ENCODE data around the gene KLF15. TPM values are rescaled to one million over a fixed set of nuclear protein-coding genes. Genes with fewer than 3 reads are reported as not detected.

The KLF15 gene
- total and polyA plus RNA-seq, 2 experiments from 2014 or later = 3.5 to 19.8 TPM

DNA sequence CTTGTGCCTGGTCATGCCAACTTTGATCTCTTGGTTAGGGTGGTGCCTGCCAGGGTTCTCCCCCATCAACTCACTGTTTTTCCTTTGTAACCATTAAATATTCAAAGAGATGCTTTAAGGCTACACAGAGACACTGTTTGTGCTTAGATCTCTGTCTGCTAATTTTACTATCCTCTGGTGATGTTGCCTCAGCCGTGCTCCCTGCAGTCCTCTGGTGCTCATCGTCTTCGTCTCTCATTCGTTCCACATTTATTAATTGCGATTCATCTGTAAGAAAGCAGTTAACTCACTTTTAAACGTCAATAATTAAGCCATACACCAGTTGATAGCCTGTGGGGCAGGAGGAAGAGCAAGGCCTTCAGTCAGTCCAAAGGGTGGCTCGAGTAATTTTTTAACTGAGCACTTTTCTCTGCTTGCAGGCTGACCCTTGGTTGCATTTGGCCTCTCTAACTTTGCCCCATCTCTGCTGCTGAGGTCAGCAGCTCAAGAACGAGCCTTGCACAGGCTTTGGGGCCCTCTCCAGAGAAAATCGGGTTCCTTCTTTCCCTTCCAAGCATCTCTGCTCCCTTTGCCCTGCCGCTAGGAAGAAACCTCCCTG is 62.9 kb downstream of the KLF15 start:
- Histone ChIP-seq H3K4me2 (no peak overlapping the region), H3K36me3 (ENCODE audit: insufficient read depth) (no peaks in the 10 kb centered on the region), H2AFZ (no peak overlapping the region), H4K20me1 (replicated peaks; ENCODE audit: insufficient read depth) (no peaks in the 10 kb centered on the region), H3F3A (replicated peaks; ENCODE audit: low read depth) (no peaks in the 10 kb centered on the region), H3K79me2 (replicated peaks; ENCODE audit: insufficient read depth) (no peaks in the 10 kb centered on the region), H3K4me1 (ENCODE audit: insufficient read depth) (peaks cover 7% of the 10 kb centered on the region; the same call in 1 of the 2 replicates), H3K27ac (ENCODE audit: low read depth) (no peak overlapping the region), H3K9me2 (ENCODE audit: insufficient read depth) (no peaks in the 10 kb centered on the region), H3K27me3 (ENCODE audit: insufficient read depth) (peaks cover 17% of the 10 kb centered on the region), H3K4me3 (no peak overlapping the region)
- Mint-ChIP-seq H3K9me3 (no peaks in the 10 kb centered on the region; the same call in 1 of the 3 replicates), H3K36me3 (ENCODE audit: low read depth) (no peaks in the 10 kb centered on the region), H3K27me3 (ENCODE audit: insufficient read depth, low read depth, poor library complexity) (peaks cover 3% of the 10 kb centered on the region), H3K4me1 (peaks cover 28% of the 10 kb centered on the region; the same call in 2 of the 3 replicates), H3K4me3 (no peak overlapping the region), H3K27ac (no peak overlapping the region)
- TF ChIP-seq, protein P1, sequence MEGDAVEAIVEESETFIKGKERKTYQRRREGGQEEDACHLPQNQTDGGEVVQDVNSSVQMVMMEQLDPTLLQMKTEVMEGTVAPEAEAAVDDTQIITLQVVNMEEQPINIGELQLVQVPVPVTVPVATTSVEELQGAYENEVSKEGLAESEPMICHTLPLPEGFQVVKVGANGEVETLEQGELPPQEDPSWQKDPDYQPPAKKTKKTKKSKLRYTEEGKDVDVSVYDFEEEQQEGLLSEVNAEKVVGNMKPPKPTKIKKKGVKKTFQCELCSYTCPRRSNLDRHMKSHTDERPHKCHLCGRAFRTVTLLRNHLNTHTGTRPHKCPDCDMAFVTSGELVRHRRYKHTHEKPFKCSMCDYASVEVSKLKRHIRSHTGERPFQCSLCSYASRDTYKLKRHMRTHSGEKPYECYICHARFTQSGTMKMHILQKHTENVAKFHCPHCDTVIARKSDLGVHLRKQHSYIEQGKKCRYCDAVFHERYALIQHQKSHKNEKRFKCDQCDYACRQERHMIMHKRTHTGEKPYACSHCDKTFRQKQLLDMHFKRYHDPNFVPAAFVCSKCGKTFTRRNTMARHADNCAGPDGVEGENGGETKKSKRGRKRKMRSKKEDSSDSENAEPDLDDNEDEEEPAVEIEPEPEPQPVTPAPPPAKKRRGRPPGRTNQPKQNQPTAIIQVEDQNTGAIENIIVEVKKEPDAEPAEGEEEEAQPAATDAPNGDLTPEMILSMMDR (conservative IDR thresholded peaks at IDR 0.05; ENCODE audit: low read depth in 2 of 2) = no peak
- TF ChIP-seq ZNF331 (CRISPR knock-in tag; IDR thresholded peaks at IDR 0.05; ENCODE audit: low read depth) (no peak), EZH2phosphoT487 (IDR thresholded peaks at IDR 0.05; ENCODE audit: unreplicated experiment) (no peak), EZH2 (IDR thresholded peaks at IDR 0.05; ENCODE audit: low read depth, unreplicated experiment) (no peak), ZNF114 (CRISPR knock-in tag; IDR thresholded peaks at IDR 0.05) (no peak), JUNB (IDR thresholded peaks at IDR 0.05; ENCODE audit: unreplicated experiment) (no peak), CREB1 (CRISPR knock-in tag; IDR thresholded peaks at IDR 0.05; ENCODE audit: low read depth) (no peak)
- TF ChIP-seq, protein P2, sequence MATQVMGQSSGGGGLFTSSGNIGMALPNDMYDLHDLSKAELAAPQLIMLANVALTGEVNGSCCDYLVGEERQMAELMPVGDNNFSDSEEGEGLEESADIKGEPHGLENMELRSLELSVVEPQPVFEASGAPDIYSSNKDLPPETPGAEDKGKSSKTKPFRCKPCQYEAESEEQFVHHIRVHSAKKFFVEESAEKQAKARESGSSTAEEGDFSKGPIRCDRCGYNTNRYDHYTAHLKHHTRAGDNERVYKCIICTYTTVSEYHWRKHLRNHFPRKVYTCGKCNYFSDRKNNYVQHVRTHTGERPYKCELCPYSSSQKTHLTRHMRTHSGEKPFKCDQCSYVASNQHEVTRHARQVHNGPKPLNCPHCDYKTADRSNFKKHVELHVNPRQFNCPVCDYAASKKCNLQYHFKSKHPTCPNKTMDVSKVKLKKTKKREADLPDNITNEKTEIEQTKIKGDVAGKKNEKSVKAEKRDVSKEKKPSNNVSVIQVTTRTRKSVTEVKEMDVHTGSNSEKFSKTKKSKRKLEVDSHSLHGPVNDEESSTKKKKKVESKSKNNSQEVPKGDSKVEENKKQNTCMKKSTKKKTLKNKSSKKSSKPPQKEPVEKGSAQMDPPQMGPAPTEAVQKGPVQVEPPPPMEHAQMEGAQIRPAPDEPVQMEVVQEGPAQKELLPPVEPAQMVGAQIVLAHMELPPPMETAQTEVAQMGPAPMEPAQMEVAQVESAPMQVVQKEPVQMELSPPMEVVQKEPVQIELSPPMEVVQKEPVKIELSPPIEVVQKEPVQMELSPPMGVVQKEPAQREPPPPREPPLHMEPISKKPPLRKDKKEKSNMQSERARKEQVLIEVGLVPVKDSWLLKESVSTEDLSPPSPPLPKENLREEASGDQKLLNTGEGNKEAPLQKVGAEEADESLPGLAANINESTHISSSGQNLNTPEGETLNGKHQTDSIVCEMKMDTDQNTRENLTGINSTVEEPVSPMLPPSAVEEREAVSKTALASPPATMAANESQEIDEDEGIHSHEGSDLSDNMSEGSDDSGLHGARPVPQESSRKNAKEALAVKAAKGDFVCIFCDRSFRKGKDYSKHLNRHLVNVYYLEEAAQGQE (IDR thresholded peaks at IDR 0.05; ENCODE audit: unreplicated experiment) = no peak
- TF ChIP-seq, protein P3, sequence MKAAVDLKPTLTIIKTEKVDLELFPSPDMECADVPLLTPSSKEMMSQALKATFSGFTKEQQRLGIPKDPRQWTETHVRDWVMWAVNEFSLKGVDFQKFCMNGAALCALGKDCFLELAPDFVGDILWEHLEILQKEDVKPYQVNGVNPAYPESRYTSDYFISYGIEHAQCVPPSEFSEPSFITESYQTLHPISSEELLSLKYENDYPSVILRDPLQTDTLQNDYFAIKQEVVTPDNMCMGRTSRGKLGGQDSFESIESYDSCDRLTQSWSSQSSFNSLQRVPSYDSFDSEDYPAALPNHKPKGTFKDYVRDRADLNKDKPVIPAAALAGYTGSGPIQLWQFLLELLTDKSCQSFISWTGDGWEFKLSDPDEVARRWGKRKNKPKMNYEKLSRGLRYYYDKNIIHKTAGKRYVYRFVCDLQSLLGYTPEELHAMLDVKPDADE (IDR thresholded peaks at IDR 0.05) = no peak
- ATAC-seq (no peak), DNase-seq (ENCODE audit: low spot score) (no peak)
